Brain pericyte (primary cell): ENCODE data around the gene KRTAP10-7.
"Not testable (repeated sequence)": the region's sequence is repeated elsewhere in the genome, so short reads cannot be mapped to it uniquely, and the experiment has no call there.

ENCODE experiments used
- DNase-seq: peaks from one replicate; pipeline ENCODE4 v3.0.0-alpha.2; 2012; ENCODE audit warnings: low read depth, low spot score

Gene KRTAP10-7

GRCh38 chr21:44571844-44572782, 28.3 kb upstream of the KRTAP10-7 start:
- DNase-seq, result no peak

- no peak for DNase-seq
Measured at GRCh38 chr21:44572959-44573583, 27.3 kb upstream of the KRTAP10-7 start.

- DNase-seq, result not testable (repeated sequence)
Measured at GRCh38 chr21:44573630-44574456, 26.6 kb upstream of the KRTAP10-7 start, which contains the start of gene KRTAP10-4. Gene KRTAP10-4, plus strand, starts transcription at chr21:44573729. Its CDS starts 30 bp downstream, at chr21:44573759.

GRCh38 chr21:44574457-44575306, 25.7 kb upstream of the KRTAP10-7 start:
- no peak for DNase-seq

GRCh38 chr21:44575307-44576024, 24.9 kb upstream of the KRTAP10-7 start:
- no peak for DNase-seq

- no peak for DNase-seq
Measured at GRCh38 chr21:44576025-44576420, 24.4 kb upstream of the KRTAP10-7 start.

- no peak for DNase-seq
Measured at GRCh38 chr21:44578371-44579055, 21.9 kb upstream of the KRTAP10-7 start.

GRCh38 chr21:44579056-44579832, 21.2 kb upstream of the KRTAP10-7 start:
- no peak for DNase-seq

GRCh38 chr21:44579833-44580144, 20.6 kb upstream of the KRTAP10-7 start:
- DNase-seq, result no peak

GRCh38 chr21:44580231-44580821, 20.1 kb upstream of the KRTAP10-7 start, which contains the start of gene KRTAP10-5:
Gene KRTAP10-5, minus strand, starts transcription at chr21:44580604. Its CDS starts 26 bp downstream, at chr21:44580578.
- DNase-seq, result not testable (repeated sequence)

GRCh38 chr21:44581158-44581557, 19.2 kb upstream of the KRTAP10-7 start:
- no peak for DNase-seq

GRCh38 chr21:44582055-44582454, 18.3 kb upstream of the KRTAP10-7 start:
- no peak for DNase-seq

GRCh38 chr21:44583089-44583799, 17.2 kb upstream of the KRTAP10-7 start:
- no peak for DNase-seq

GRCh38 chr21:44583800-44584147, 16.6 kb upstream of the KRTAP10-7 start:
- DNase-seq, result no peak

GRCh38 chr21:44585892-44586291, 14.5 kb upstream of the KRTAP10-7 start:
- no peak for DNase-seq

- DNase-seq, result no peak
Measured at GRCh38 chr21:44589094-44589493, 11.3 kb upstream of the KRTAP10-7 start.

- no peak for DNase-seq
Measured at GRCh38 chr21:44589586-44590305, 10.7 kb upstream of the KRTAP10-7 start.
